Measurements from ENCODE around the gene DNAH6.

GRCh38 chr2:84556190-84556589 is 39.9 kb downstream of the DNAH6 start:
- TF ChIP-seq POLR2A (IDR thresholded peaks at IDR 0.05; ENCODE audit: low read length): no peak
- TF ChIP-seq GATA1 (IDR thresholded peaks at IDR 0.05; ENCODE audit: low read depth, low read length): no peak

All from erythroblast (primary cell).